Kidney (tissue), 14 donors: ENCODE results near the gene CFAP65. TPM values are rescaled to one million over a fixed set of nuclear protein-coding genes. Genes with fewer than 3 reads are reported as not detected.

Experiments used
- DNase-seq, 5 donors: peaks; one replicate each; pipeline ENCODE4 v3.0.0-alpha.2; 2013 to 2020
- FAIRE-seq: peaks from 2 replicates; lab custom pipeline; 2012; peaks lifted over from hg19 to GRCh38; lab: Jason Lieb, UNC
- H3K27ac ChIP-seq, 2 donors: one replicate each; pipeline ENCODE4 v1.7.0; 2013; ENCODE audit warnings: low read depth in 2 of 2, low read length in 2 of 2, inconsistent platforms in 1 of 2
- H3K27me3 ChIP-seq: one replicate; pipeline ENCODE4 v1.7.1; 2013; ENCODE audit warnings: low read length, inconsistent platforms; ENCODE audit not compliant: control insufficient read depth, insufficient read depth
- H3K36me3 ChIP-seq, 3 donors: one replicate each; pipeline versions ENCODE4 v1.7.0 to v1.7.1; 2013; ENCODE audit warnings: low read length in 3 of 3, control low read depth in 1 of 3, inconsistent platforms in 1 of 3; ENCODE audit not compliant: insufficient read depth in 3 of 3, control insufficient read depth in 2 of 3
- H3K4me1 ChIP-seq, 3 donors: one replicate each; pipeline versions ENCODE4 v1.7.0 to v1.7.1; 2013; ENCODE audit warnings: low read length in 3 of 3, inconsistent platforms in 1 of 3, low read depth in 1 of 3; ENCODE audit not compliant: control insufficient read depth in 2 of 3, insufficient read depth in 2 of 3
- H3K4me3 ChIP-seq, 3 donors: one replicate each; pipeline versions ENCODE4 v1.7.0 to v1.8.1; 2013; ENCODE audit warnings: low read length in 3 of 3, control low read depth in 1 of 3, inconsistent platforms in 1 of 3
- H3K9ac ChIP-seq, 3 donors: one replicate each; pipeline versions ENCODE4 v1.7.0 to v1.7.1; 2013; ENCODE audit warnings: low read length in 3 of 3, control low read depth in 1 of 3, inconsistent platforms in 1 of 3
- H3K9me3 ChIP-seq, 3 donors: one replicate each; pipeline versions ENCODE4 v1.7.0 to v1.7.1; 2013; ENCODE audit warnings: low read length in 3 of 3, control low read depth in 1 of 3, inconsistent platforms in 1 of 3; ENCODE audit not compliant: control insufficient read depth in 2 of 3, insufficient read depth in 1 of 3
- CTCF ChIP-seq: IDR thresholded peaks from 3 replicates; pipeline ENCODE4 v1.5.1; 2012; ENCODE audit warnings: mild to moderate bottlenecking, moderate library complexity, borderline replicate concordance; ENCODE audit not compliant: insufficient read depth; ENCODE audit errors: extremely low read depth
- intact Hi-C: fragments of 100-400 bp; cut with DNase I; formaldehyde crosslinking; loops from one replicate; pipeline ENCODE4 v1.11.1; 2022
- microRNA-seq: library from miRNA; unstranded; fragments of <30 nt; microRNA quantifications from one replicate; pipeline ENCODE4 v1.2.0, GENCODE V29; 2020
- polyA plus RNA-seq: library from polyadenylated mRNA; stranded (reverse); fragments of 350-450 nt; fragmentation: Illumina TruSeq; extraction: RNeasy Lipid Tissue Mini Kit (QIAGEN cat#74804); gene quantifications from one replicate; pipeline ENCODE4 v1.2.3, GENCODE V29; 2014; ENCODE audit warnings: low read depth, low replicate concordance; ENCODE audit not compliant: insufficient read depth
- total RNA-seq: library from RNA; stranded (reverse); fragmentation: NEBNext Ultra II Directional; extraction: Animal tissue kit (Norgen Biotek cat#: 25700); gene quantifications from one replicate; pipeline ENCODE4 v1.2.1, GENCODE V29; 2021
- donor health status: control.
- donor health status: control.
- donor health status: control.
- donor health status: control.
- donor health status: control.
- donor health status: DM: yes; HTN: yes; CAD: no.
- donor health status: Normal renal cell carcinoma (clear cell type).

Gene CFAP65
- total and polyA plus RNA-seq, 2 donors from 2014 or later: 0.73 to 2.0 TPM

GRCh38 chr2:218954541-218955300 lies 86.6 kb downstream of the CFAP65 start:
- Histone ChIP-seq H3K9me3 (peaks cover 0 to 4% (median 0%) of the 10 kb centered on the region in 3 donors), H3K9ac (no peak overlapping the region), H3K36me3 (no peaks in the 10 kb centered on the region), H3K27me3 (peaks cover 2% of the 10 kb centered on the region), H3K4me3 (no peak overlapping the region), H3K27ac (no peak overlapping the region), H3K4me1 (peaks cover 0 to 2% (median 0%) of the 10 kb centered on the region in 3 donors)
- peak in 1 of 5 donors; percentile 37 for DNase-seq
- FAIRE-seq: no peak
- no peak for TF ChIP-seq CTCF
- intact Hi-C loops: no loop called here

- Histone ChIP-seq H3K36me3 (no peaks in the 10 kb centered on the region), H3K4me3 (no peak overlapping the region), H3K27me3 (peaks cover 2% of the 10 kb centered on the region), H3K9me3 (peaks cover 0 to 4% (median 0%) of the 10 kb centered on the region in 3 donors), H3K9ac (no peak overlapping the region), H3K27ac (no peak overlapping the region), H3K4me1 (no peaks in the 10 kb centered on the region)
- no peak for TF ChIP-seq CTCF
- FAIRE-seq: no peak
- DNase-seq: peak in 1 of 5 donors; percentile 63
- intact Hi-C loops: no loop called here
Observed at GRCh38 chr2:218953366-218953954, 87.9 kb downstream of the CFAP65 start.

Small RNA genes within 50 kb of the gene (microRNA-seq; reads per million reads assigned to microRNA genes)
- not detected for gene MIR3131
- gene MIR375: 1,140 reads per million, percentile 80 among the genes with 10 or more reads in this experiment

Other genes starting within 250 kb of the CFAP65 start
- gene PRKAG3, start 209.7 kb downstream of the CFAP65 start, total RNA-seq: not detected
- not detected for gene PRKAG3, start 209.7 kb downstream of the CFAP65 start, polyA plus RNA-seq
- 0.57 TPM for gene WNT6, start 181.7 kb downstream of the CFAP65 start, total RNA-seq
- gene WNT6, start 181.7 kb downstream of the CFAP65 start, polyA plus RNA-seq: 0.75 TPM
- 10.2 TPM for gene WNT10A, start 160.7 kb downstream of the CFAP65 start, total RNA-seq
- gene WNT10A, start 160.7 kb downstream of the CFAP65 start, polyA plus RNA-seq: 1.1 TPM
- gene CDK5R2, start 81.8 kb downstream of the CFAP65 start, total RNA-seq: not detected
- gene CDK5R2, start 81.8 kb downstream of the CFAP65 start, polyA plus RNA-seq: not detected
- not detected for gene FEV, start 56.3 kb downstream of the CFAP65 start, total RNA-seq
- gene FEV, start 56.3 kb downstream of the CFAP65 start, polyA plus RNA-seq: not detected
- not detected for gene CRYBA2, start 48.1 kb downstream of the CFAP65 start, total RNA-seq
- gene CRYBA2, start 48.1 kb downstream of the CFAP65 start, polyA plus RNA-seq: not detected
- gene IHH, start 19.4 kb upstream of the CFAP65 start, total RNA-seq: 0.88 TPM
- 3.1 TPM for gene IHH, start 19.4 kb upstream of the CFAP65 start, polyA plus RNA-seq
- gene NHEJ1, start 119.3 kb upstream of the CFAP65 start, total RNA-seq: 17.5 TPM
- gene NHEJ1, start 119.3 kb upstream of the CFAP65 start, polyA plus RNA-seq: 17.7 TPM
- gene SLC23A3, start 128.5 kb upstream of the CFAP65 start, total RNA-seq: 2.8 TPM
- gene SLC23A3, start 128.5 kb upstream of the CFAP65 start, polyA plus RNA-seq: 10.9 TPM
- 97.5 TPM for gene CNPPD1, start 135.4 kb upstream of the CFAP65 start, total RNA-seq
- gene CNPPD1, start 135.4 kb upstream of the CFAP65 start, polyA plus RNA-seq: 131 TPM
- 106 TPM for gene RETREG2, start 136.8 kb upstream of the CFAP65 start, total RNA-seq
- gene RETREG2, start 136.8 kb upstream of the CFAP65 start, polyA plus RNA-seq: 112 TPM
- gene ZFAND2B, start 165.3 kb upstream of the CFAP65 start, total RNA-seq: 44.8 TPM
- 72.6 TPM for gene ZFAND2B, start 165.3 kb upstream of the CFAP65 start, polyA plus RNA-seq
- gene ABCB6, start 177.4 kb upstream of the CFAP65 start, total RNA-seq: 17.8 TPM
- 53.6 TPM for gene ABCB6, start 177.4 kb upstream of the CFAP65 start, polyA plus RNA-seq
- 41.5 TPM for gene ATG9A, start 188.1 kb upstream of the CFAP65 start, total RNA-seq
- gene ATG9A, start 188.1 kb upstream of the CFAP65 start, polyA plus RNA-seq: 24.0 TPM
- 48.9 TPM for gene ANKZF1, start 188.3 kb upstream of the CFAP65 start, total RNA-seq
- 26.6 TPM for gene ANKZF1, start 188.3 kb upstream of the CFAP65 start, polyA plus RNA-seq
- gene GLB1L, start 203.9 kb upstream of the CFAP65 start, total RNA-seq: 20.6 TPM
- 19.7 TPM for gene GLB1L, start 203.9 kb upstream of the CFAP65 start, polyA plus RNA-seq
- 29.9 TPM for gene STK16, start 204.0 kb upstream of the CFAP65 start, total RNA-seq
- 53.8 TPM for gene STK16, start 204.0 kb upstream of the CFAP65 start, polyA plus RNA-seq
- 0.98 TPM for gene TUBA4B, start 211.7 kb upstream of the CFAP65 start, total RNA-seq
- gene TUBA4B, start 211.7 kb upstream of the CFAP65 start, polyA plus RNA-seq: 15.4 TPM
- gene TUBA4A, start 212.4 kb upstream of the CFAP65 start, total RNA-seq: 49.4 TPM
- 156 TPM for gene TUBA4A, start 212.4 kb upstream of the CFAP65 start, polyA plus RNA-seq
- 94.3 TPM for gene DNAJB2, start 237.8 kb upstream of the CFAP65 start, total RNA-seq
- gene DNAJB2, start 237.8 kb upstream of the CFAP65 start, polyA plus RNA-seq: 128 TPM